Measurements from ENCODE around the gene XKR7.

The XKR7 gene

GRCh38 chr20:32017711-32018251 lies 49.8 kb downstream of the XKR7 start:
- in situ Hi-C loops (cut with MboI; ENCODE audit: low sequenced_read_pairs, unreplicated experiment), result no loop called here
- TF ChIP-seq CTCF (IDR thresholded peaks at IDR 0.05; ENCODE audit: borderline replicate concordance, control extremely low read depth, extremely low read depth, insufficient read depth, missing control alignments), result no peak
- peak; percentile 74 for DNase-seq (ENCODE audit: low spot score)

- in situ Hi-C loops (cut with MboI; ENCODE audit: low sequenced_read_pairs, unreplicated experiment), result no loop called here
- peak; percentile 82 for DNase-seq (ENCODE audit: low spot score)
- TF ChIP-seq CTCF (IDR thresholded peaks at IDR 0.05; ENCODE audit: borderline replicate concordance, control extremely low read depth, extremely low read depth, insufficient read depth, missing control alignments), result no peak
Measured at GRCh38 chr20:32018269-32019155, 50.6 kb downstream of the XKR7 start.

GRCh38 chr20:32019156-32019510 lies 51.2 kb downstream of the XKR7 start:
- DNase-seq (ENCODE audit: low spot score), result peak; percentile 53
- TF ChIP-seq CTCF (IDR thresholded peaks at IDR 0.05; ENCODE audit: borderline replicate concordance, control extremely low read depth, extremely low read depth, insufficient read depth, missing control alignments), result no peak
- in situ Hi-C loops (cut with MboI; ENCODE audit: low sequenced_read_pairs, unreplicated experiment), result no loop called here

DNA sequence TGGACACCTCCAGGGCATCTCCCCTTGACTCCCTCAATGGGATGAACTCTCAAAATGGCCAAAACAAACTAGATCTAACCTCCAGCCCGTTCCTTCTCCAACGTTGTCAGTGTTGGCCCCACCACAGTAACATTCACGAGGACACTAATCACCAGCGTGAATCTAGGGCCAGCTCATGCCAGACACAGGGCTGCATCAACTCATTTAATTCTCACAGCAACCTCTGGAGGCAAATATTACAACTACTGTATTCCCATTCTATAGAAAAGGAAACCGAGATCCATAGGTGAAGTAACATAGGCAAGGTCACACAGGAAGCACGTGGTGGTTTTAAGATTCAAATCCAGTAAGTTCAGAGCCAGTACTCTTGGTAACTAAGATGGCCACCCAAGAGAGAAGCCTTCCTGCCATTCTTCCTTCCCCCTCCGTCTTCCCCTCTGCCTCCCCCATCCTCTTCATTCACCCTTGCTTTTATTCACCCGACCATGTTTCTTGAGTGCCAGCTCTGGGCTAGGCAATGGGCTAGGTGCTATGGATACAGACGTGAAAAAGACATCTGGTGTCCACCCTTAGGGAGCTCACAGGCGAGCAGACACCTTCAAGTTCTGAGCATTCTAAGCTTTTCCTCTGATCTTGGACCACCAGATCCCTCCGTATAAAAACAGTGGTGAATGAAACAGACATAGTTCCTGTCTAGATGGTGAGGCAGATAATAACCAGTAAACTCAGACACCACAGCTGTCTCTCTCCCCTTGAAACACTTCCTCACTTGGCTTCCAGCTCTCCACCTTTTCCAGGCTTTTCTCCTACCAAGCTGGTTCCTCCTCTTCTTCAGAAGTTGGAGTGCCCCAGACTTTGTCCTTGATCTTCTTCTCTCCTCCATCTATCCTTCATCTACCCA lies 51.9 kb downstream of the XKR7 start:
- no peak for DNase-seq (ENCODE audit: low spot score)
- TF ChIP-seq CTCF (IDR thresholded peaks at IDR 0.05; ENCODE audit: borderline replicate concordance, control extremely low read depth, extremely low read depth, insufficient read depth, missing control alignments), result no peak
- in situ Hi-C loops (cut with MboI; ENCODE audit: low sequenced_read_pairs, unreplicated experiment), result loop anchor here (10.0 kb wide), 1 partner anchor 185 kb away; no protein-coding TSS in a partner anchor

GRCh38 chr20:32021091-32021490 lies 53.1 kb downstream of the XKR7 start:
- no peak for DNase-seq (ENCODE audit: low spot score)
- TF ChIP-seq CTCF (IDR thresholded peaks at IDR 0.05; ENCODE audit: borderline replicate concordance, control extremely low read depth, extremely low read depth, insufficient read depth, missing control alignments), result no peak
- in situ Hi-C loops (cut with MboI; ENCODE audit: low sequenced_read_pairs, unreplicated experiment), result loop anchor here (10.0 kb wide), 1 partner anchor 186 kb away; no protein-coding TSS in a partner anchor

- in situ Hi-C loops (cut with MboI; ENCODE audit: low sequenced_read_pairs, unreplicated experiment), result loop anchor here (10.0 kb wide), 1 partner anchor 190 kb away; no protein-coding TSS in a partner anchor
- DNase-seq (ENCODE audit: low spot score), result no peak
Measured at GRCh38 chr20:32024683-32025295, 56.8 kb downstream of the XKR7 start.

More at GRCh38 chr20:32024683-32025295, 56.8 kb downstream of the XKR7 start:
- TF ChIP-seq CTCF (IDR thresholded peaks at IDR 0.05; ENCODE audit: borderline replicate concordance, control extremely low read depth, extremely low read depth, insufficient read depth, missing control alignments), result peak; percentile 5
